Effector memory CD8-positive, alpha-beta T cell (primary cell): ENCODE results near the gene PDE8B.

Experiments used
- ATAC-seq: fragments of 150-1000 bp; cut with Tn5 transposase; replicated peaks from 2 replicates; pipeline ENCODE4 v1.10.0; 2021; ENCODE audit warnings: mild to moderate bottlenecking, moderate library complexity
- DNase-seq, 3 experiments: peaks; one replicate each; pipeline ENCODE4 v3.0.0; 2021
- H3K27ac Mint-ChIP-seq, 2 donors: one replicate each; pipeline ENCODE4 v1.8.0; 2022; ENCODE audit warnings: mild to moderate bottlenecking in 2 of 2, mixed read lengths in 2 of 2, moderate library complexity in 2 of 2
- H3K27me3 Mint-ChIP-seq, 2 donors: one replicate each; pipeline ENCODE4 v1.8.0; 2022; ENCODE audit warnings: mixed read lengths in 2 of 2
- H3K36me3 Mint-ChIP-seq: one replicate; pipeline ENCODE4 v1.8.0; 2022; ENCODE audit warnings: mild to moderate bottlenecking, moderate library complexity, mixed read lengths; ENCODE audit not compliant: insufficient read depth
- H3K4me1 Mint-ChIP-seq, 2 donors: one replicate each; pipeline ENCODE4 v1.8.0; 2022; ENCODE audit warnings: low read depth in 2 of 2, mixed read lengths in 2 of 2
- H3K4me3 Mint-ChIP-seq, 2 donors: one replicate each; pipeline ENCODE4 v1.8.0; 2022; ENCODE audit warnings: mild to moderate bottlenecking in 2 of 2, mixed read lengths in 2 of 2, moderate library complexity in 2 of 2
- H3K9me3 Mint-ChIP-seq, 2 donors: one replicate each; pipeline ENCODE4 v1.8.0; 2022; ENCODE audit warnings: mixed read lengths in 2 of 2

Gene PDE8B

DNA sequence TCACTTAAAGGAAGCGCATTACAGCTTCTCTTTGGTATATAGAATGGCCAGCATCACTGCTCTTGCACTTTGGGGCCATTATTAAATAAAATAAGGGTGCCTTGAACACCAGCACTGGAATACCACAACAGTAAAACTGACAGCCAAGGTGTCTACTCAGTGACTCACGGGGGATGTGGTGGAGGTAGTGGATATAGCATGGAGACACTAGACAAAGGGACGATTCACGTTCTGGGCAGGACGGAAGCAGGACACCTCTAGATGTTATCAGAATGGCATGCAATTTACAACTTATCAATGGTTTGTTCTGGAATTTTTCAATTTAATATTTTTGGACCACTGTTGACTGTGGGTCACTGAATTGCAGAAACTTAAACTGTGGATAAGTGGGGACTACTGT lies 32.9 kb upstream of the PDE8B start:
- Mint-ChIP-seq H3K4me1 (peaks cover 0 to 1% of the 10 kb centered on the region in 2 donors), H3K27me3 (peaks cover 24 to 28% of the 10 kb centered on the region in 2 donors), H3K4me3 (no peak overlapping the region), H3K36me3 (peaks cover 2% of the 10 kb centered on the region), H3K9me3 (no peaks in the 10 kb centered on the region), H3K27ac (no peak overlapping the region)
- no peak for ATAC-seq
- DNase-seq = no peak

DNA sequence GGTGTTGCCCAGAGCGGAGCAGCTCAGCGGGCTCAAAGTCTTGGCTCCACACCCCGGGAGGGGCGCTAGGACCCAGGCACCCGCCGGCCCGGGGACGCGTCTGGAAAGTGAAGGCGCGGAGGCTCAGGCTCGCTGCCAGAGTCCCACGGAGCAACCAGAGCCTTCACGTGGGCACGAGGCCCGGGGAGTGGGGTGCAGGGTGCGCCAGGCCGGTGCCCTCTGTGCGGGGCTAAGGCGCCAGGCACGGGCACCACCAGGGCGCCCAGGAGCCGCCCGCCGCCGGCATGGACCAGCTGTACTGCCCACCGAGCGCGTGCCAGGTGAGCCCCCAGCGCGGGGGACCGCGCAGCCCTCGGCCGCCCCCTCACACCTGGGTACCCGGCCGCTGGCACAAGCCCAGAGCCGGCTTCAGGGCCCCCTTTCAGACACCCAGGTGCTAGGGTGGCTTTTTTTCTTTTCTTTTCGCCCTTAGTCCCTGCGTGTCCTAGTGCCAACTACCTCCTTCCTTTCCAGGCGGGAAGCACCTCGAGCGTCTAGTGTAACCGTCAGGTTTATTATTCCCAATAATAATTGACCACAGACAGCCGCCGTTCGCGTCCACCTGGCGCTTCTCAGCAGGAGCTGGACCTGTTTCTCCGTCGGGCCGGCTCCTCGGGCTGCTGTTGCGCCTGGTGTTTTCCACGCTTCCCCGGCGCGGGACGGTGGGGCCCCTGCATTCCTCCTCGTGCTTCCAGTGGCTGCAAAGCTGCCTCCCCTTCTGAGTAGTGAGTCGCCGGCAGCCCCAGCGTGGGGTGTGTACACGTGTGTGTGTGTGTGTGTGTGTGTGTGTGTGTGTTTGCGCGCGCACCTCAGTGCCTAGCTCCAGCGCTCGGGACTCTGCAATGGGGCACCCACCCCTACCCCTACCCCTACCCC lies 30.1 kb upstream of the PDE8B start:
- Mint-ChIP-seq H3K36me3 (peaks cover 2% of the 10 kb centered on the region), H3K27me3 (peaks cover 24 to 42% of the 10 kb centered on the region in 2 donors), H3K4me3 (no peak overlapping the region), H3K27ac (no peak overlapping the region), H3K9me3 (no peaks in the 10 kb centered on the region), H3K4me1 (peaks cover 0 to 1% of the 10 kb centered on the region in 2 donors)
- ATAC-seq (no peak), DNase-seq (no peak)

DNA sequence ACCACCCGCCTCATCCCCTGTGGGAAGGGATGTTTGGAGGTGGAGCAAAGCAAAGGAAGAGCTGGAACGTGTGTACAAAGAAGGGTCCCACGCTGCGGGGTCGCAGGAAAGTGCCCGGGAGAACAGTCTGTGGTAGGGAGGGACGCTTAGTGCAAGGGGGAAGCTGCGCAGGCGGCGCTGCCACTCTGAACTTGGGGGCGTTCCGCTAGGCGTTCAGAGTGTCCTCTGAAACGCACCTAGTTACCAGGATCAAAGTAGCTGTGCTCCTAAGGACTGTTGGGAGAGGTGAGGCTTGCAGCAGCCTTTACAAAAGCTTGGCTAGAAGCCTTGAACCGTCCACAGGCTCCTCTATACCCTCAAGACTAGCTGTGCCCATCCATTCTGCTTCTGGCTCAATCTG lies 29.3 kb upstream of the PDE8B start:
- no peaks in the 10 kb centered on the region for H3K9me3 Mint-ChIP-seq
- H3K36me3 Mint-ChIP-seq = peaks cover 2% of the 10 kb centered on the region
- no peak for ATAC-seq
- H3K4me3 Mint-ChIP-seq = no peak overlapping the region
- peaks cover 28 to 50% of the 10 kb centered on the region in 2 donors for H3K27me3 Mint-ChIP-seq
- H3K4me1 Mint-ChIP-seq = peaks cover 0 to 1% of the 10 kb centered on the region in 2 donors
- DNase-seq = no peak
- H3K27ac Mint-ChIP-seq = no peak overlapping the region

DNA sequence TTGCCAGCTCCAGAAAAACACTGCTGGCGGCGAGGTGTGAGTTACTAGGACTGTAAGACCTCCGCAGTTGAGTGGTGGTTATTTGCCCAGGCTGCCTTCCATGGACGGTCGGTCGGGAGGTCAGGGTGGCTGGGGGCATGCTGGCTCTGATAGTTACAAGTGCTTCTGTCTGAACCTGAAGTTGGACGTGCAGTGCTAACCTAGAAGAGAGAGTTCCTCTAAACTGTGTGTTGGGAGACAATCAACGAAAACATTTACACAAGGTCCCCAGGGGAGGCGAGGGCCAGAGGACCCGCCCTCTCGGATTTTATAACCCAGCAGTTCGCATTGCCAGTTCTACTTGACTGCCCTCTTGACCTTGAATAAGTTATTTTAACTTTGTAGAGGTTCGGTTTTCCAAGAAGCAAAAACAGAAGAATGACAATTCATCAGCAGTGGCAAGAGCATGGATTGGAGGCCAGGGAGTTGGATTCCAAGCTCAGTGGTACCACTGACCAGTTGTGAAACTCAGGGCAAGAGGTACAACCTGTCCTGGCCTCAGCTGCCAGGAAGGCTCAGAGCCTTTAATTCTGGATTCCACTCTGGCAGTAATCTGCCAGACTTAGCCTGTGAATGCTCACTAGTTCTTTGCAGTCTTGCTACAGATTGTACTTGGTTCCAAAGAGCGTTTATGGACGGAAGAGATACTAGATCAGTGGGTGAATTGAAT lies 28.7 kb upstream of the PDE8B start:
- Mint-ChIP-seq H3K9me3 (no peaks in the 10 kb centered on the region), H3K4me1 (peaks cover 0 to 1% of the 10 kb centered on the region in 2 donors), H3K27ac (no peak overlapping the region), H3K4me3 (no peak overlapping the region), H3K27me3 (peaks cover 32 to 55% of the 10 kb centered on the region in 2 donors), H3K36me3 (peaks cover 2% of the 10 kb centered on the region)
- ATAC-seq (no peak), DNase-seq (no peak)

DNA sequence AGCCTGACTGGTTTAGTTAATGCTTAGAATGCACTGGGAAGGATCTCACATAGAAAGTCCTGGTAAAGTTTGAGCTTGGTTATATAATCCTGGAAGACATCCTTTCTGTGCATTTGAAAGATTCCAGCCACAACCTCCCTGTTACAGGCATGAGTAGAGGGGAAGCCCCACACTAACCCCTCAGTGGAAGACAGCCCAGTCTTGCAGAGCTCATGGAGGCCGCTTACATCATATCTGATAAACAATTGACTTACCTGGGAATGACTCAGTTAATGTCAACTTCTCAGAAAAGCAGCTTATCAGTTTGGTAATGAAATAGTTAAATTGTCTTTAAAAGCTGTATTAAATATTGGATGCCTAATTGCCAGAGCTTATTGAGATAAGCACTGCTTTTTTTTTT lies 28.1 kb upstream of the PDE8B start:
- no peak overlapping the region for H3K4me3 Mint-ChIP-seq
- H3K27me3 Mint-ChIP-seq = peaks cover 36 to 62% of the 10 kb centered on the region in 2 donors
- H3K36me3 Mint-ChIP-seq = peaks cover 2% of the 10 kb centered on the region
- ATAC-seq (no peak), DNase-seq (no peak)
- no peaks in the 10 kb centered on the region for H3K9me3 Mint-ChIP-seq
- peaks cover 0 to 1% of the 10 kb centered on the region in 2 donors for H3K4me1 Mint-ChIP-seq
- H3K27ac Mint-ChIP-seq = no peak overlapping the region

DNA sequence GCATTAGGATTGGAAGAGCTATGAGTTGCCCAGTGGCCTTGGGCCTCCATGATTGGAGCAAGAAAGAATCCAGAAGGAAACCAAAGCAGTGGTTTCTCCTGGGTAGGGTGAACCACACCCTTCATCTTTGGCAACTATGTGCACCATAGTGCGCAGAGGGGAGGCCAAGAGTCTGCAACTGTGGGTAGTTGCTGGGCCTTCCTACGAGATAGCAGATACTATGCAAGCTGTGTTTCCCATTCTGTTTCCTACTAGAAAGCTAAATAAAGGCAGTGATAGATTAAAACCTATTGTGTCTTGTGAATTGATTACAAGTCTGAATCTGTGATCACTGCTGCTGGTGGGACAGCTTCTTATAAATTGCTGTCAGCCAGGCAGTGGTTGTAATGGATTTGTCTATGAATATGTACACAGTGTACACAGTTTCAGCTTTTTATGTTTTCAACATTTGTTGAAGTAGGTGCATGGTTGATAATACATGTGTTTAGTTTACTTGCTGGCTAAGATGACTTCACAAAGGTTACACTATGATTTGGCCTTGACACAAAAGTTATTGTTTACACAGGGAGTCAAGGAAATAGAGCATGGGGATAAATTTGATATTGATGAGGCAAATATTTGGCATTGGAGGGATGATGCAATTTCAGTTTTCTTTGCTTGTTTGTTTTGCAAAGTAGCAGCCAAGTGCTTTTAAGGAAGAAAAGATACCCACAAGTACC lies 23.7 kb upstream of the PDE8B start:
- ATAC-seq = no peak
- Mint-ChIP-seq H3K4me1 (no peaks in the 10 kb centered on the region), H3K27me3 (peaks cover 34 to 72% of the 10 kb centered on the region in 2 donors), H3K27ac (no peak overlapping the region), H3K4me3 (no peak overlapping the region), H3K36me3 (no peaks in the 10 kb centered on the region), H3K9me3 (no peaks in the 10 kb centered on the region)
- DNase-seq = no peak

DNA sequence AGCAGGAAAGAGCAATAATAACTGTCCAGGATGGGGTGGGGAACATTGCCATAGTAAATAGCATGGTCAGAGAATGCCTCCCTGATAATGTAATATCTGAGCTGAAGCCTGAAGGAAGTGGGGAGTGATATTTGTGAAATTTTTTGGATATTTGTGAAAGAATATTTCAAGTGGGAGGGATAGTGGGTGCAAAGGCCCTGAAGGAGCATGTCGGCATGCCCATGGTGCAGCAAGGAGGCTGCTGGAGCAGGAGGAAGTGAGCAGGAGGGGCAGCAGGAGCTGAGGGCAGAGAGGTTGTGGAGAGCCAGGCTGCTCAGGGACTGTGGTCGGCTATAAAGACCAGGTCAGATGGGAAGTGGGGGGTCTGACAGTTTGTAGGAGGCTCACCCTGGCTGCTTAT lies 21.1 kb upstream of the PDE8B start:
- Mint-ChIP-seq H3K4me3 (no peak overlapping the region), H3K27ac (no peak overlapping the region), H3K27me3 (peaks cover 28 to 59% of the 10 kb centered on the region in 2 donors), H3K36me3 (no peaks in the 10 kb centered on the region), H3K4me1 (no peaks in the 10 kb centered on the region), H3K9me3 (no peaks in the 10 kb centered on the region)
- DNase-seq = no peak
- no peak for ATAC-seq

DNA sequence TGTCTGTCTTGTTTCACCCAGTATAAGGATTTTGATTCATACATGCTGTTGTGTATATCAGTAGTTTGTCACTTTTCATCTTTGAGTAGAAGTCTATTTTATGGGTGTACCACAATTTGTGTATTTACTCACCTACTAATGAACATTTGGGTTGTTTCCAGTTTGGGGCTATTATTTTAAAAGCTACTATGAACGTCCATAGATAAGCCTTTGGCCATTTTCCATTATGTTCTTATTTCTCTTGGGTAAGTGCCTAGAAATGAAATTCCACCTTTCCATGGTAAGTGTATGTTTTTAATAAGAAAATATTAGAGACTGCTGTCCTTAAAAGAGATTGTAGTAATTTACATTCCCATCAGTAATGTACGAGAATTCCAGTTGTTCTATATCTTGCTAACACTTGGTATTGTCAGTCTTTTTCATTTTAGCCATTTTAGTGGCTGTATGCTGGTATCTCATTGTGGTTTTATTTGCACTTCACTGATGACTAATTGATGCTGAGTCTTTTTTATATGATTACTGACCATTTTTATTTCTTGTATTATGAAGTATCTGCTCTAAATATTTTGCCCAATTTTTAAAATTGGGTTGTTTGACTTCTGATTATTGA lies 17.9 kb upstream of the PDE8B start:
- peaks cover 38 to 57% of the 10 kb centered on the region in 2 donors for H3K27me3 Mint-ChIP-seq
- H3K4me3 Mint-ChIP-seq = no peak overlapping the region
- no peak for DNase-seq
- H3K36me3 Mint-ChIP-seq = no peaks in the 10 kb centered on the region
- peaks cover 0 to 6% of the 10 kb centered on the region in 2 donors for H3K9me3 Mint-ChIP-seq
- no peaks in the 10 kb centered on the region for H3K4me1 Mint-ChIP-seq
- ATAC-seq = no peak
- no peak overlapping the region for H3K27ac Mint-ChIP-seq

DNA sequence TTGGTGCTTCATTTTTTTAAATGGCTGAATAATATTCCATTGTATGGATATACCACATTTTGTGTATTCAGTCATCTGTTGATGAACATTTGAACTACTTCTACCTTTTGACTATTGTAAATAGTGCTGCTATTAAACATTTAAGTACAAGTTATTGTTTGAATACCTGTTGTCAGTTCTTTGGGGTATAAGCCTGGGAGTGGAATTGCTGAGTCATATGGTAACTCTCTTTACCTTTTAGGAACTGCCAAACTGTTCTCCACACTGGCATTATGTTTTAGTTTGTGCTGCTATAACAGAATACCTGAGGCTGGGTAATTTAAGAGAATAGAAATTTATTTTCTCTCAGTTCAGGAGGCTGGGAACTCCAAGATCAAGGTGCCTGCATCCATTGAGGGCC lies 15.7 kb upstream of the PDE8B start:
- no peaks in the 10 kb centered on the region for H3K4me1 Mint-ChIP-seq
- DNase-seq = no peak
- peaks cover 0 to 6% of the 10 kb centered on the region in 2 donors for H3K9me3 Mint-ChIP-seq
- no peak overlapping the region for H3K4me3 Mint-ChIP-seq
- H3K27me3 Mint-ChIP-seq = peaks cover 36 to 51% of the 10 kb centered on the region in 2 donors
- no peak overlapping the region for H3K27ac Mint-ChIP-seq
- no peak for ATAC-seq
- H3K36me3 Mint-ChIP-seq = no peaks in the 10 kb centered on the region

DNA sequence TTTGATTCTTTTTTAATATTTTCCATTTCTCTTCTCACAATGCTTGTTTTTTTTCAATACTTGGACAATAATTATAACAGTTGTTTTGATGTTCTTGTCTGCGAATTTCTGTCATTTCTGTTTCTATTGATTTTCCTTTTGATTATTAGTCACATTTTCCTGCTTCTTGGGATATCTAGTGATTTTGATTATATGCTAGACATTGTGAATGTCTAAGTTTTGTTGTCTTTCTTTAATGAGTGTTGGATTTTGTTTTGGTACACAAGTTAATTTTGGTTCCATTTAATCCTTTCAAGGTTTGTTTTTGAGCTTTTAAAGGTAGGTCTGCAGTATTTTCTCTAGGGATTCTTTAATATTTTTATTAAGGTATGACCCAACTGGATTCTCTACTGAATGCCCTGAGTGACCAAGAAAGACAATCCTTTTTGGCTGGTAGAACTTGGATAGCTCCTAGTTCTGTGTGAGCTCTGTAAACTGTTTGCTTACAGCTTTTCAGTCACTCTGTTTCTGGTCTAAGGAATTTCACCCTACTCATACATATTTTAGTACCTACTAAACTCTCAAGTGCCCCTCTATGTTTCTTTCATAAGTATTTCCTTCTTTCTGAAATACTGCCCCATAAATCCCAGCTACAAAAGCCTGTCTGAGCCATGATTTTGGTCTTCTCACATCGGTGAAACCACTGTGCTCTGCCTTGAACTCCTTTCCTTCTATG lies 12.5 kb upstream of the PDE8B start:
- Mint-ChIP-seq H3K27me3 (peaks cover 40 to 48% of the 10 kb centered on the region in 2 donors), H3K36me3 (no peaks in the 10 kb centered on the region), H3K27ac (no peak overlapping the region), H3K9me3 (peaks cover 0 to 6% of the 10 kb centered on the region in 2 donors), H3K4me3 (no peak overlapping the region), H3K4me1 (no peaks in the 10 kb centered on the region)
- ATAC-seq (no peak), DNase-seq (no peak)

DNA sequence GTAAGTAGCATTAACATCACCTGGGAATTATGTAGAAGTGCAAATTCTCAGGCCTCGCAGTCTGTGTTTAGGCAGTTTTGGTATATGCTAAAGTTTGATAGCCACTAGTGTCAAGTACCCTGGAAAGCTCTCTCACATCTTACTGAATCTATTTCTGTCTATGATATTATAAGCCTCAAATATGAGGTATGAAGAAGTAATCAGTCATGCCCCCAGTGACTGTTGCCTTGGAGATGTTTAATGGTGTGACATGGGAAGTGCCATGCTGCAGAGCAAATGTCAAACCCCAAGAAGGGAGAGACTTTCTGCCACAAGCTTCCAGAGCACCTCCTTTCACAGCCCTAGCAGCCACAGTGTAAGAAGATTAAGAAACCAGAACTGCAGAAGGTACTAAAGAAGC lies 9.8 kb upstream of the PDE8B start:
- no peak overlapping the region for H3K27ac Mint-ChIP-seq
- peaks cover 44 to 45% of the 10 kb centered on the region in 2 donors for H3K27me3 Mint-ChIP-seq
- no peaks in the 10 kb centered on the region for H3K4me1 Mint-ChIP-seq
- DNase-seq (no peak), ATAC-seq (no peak)
- H3K4me3 Mint-ChIP-seq = no peak overlapping the region
- no peaks in the 10 kb centered on the region for H3K36me3 Mint-ChIP-seq
- H3K9me3 Mint-ChIP-seq = no peaks in the 10 kb centered on the region

DNA sequence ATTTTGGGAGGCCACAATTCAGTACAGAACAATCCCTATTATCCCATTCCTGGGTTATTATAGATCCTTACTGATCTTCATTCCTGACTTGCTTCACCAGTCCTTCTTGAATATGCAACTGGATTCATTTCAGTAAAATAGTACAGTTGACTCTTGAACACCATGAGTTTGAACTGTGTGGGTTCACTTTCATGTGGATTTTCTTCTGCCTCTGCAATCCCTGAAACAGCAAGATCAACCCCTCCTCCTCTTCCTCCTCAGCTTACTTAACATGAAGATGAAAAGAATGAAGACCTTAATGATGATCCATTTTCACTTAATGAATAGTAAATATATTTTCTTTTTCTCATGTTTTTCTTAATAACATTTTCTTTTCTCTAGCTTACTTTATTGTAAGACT lies 8.3 kb upstream of the PDE8B start:
- peaks cover 41 to 45% of the 10 kb centered on the region in 2 donors for H3K27me3 Mint-ChIP-seq
- no peaks in the 10 kb centered on the region for H3K36me3 Mint-ChIP-seq
- no peak overlapping the region for H3K27ac Mint-ChIP-seq
- H3K4me3 Mint-ChIP-seq = no peak overlapping the region
- ATAC-seq = no peak
- DNase-seq = no peak
- H3K4me1 Mint-ChIP-seq = no peaks in the 10 kb centered on the region
- no peaks in the 10 kb centered on the region for H3K9me3 Mint-ChIP-seq

DNA sequence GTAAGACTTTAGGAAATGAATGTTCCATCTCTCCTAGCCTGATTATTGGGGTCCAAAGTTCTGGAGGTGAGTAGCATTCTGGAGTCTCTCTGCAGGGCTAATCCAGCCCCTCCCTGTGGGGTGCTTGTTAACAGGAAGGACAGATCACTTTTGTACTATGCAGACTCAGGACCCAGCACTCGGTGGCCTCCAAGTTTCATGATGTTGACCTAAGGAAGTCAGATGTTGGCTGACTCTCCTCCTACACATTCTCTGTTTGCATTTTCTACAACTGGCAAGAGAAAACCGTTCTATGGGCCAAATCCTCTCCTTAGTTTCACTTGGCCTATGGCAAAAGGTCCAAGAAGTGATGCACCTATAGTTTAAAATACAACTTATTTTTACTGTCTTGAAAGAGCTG lies 5.5 kb upstream of the PDE8B start:
- no peaks in the 10 kb centered on the region for H3K36me3 Mint-ChIP-seq
- ATAC-seq (no peak), DNase-seq (no peak)
- H3K4me3 Mint-ChIP-seq = no peak overlapping the region
- no peak overlapping the region for H3K27ac Mint-ChIP-seq
- H3K4me1 Mint-ChIP-seq = peaks cover 4 to 5% of the 10 kb centered on the region in 2 donors
- H3K27me3 Mint-ChIP-seq = peaks cover 43 to 46% of the 10 kb centered on the region in 2 donors
- no peaks in the 10 kb centered on the region for H3K9me3 Mint-ChIP-seq
